Measurements from ENCODE around the gene ATP2A3. TPM values are rescaled to one million over a fixed set of nuclear protein-coding genes. Genes with fewer than 3 reads are reported as not detected.
A peak's percentile ranks its signal among the peaks of the same experiment; 100 is the strongest.

Gene ATP2A3
- total and polyA plus RNA-seq, 11 donors: 3.3 to 21.8 (median 7.0) TPM

GRCh38 chr17:3877220-3877619, 87.0 kb downstream of the ATP2A3 start:
- Histone ChIP-seq H3K27me3 (no peaks in the 10 kb centered on the region), H3K4me1 (peaks cover 0 to 16% (median 8%) of the 10 kb centered on the region in 12 donors), H3K36me3 (peaks cover 0 to 55% (median 24%) of the 10 kb centered on the region in 9 donors), H3K9me3 (no peaks in the 10 kb centered on the region), H3K27ac (no peak overlapping the region), H3K4me3 (no peak overlapping the region)
- DNase-seq: no peak
- peak in 2 of 4 donors; percentile 6 to 48 for ATAC-seq
- WGBS, 4 donors: 60 to 79% (median 63%) methylated on average over 8 of the region's 8 CpGs
- intact Hi-C loops (cut with DNase I): no loop called here
- no peak for TF ChIP-seq POLR2A (IDR thresholded peaks at IDR 0.05)
- no peak for TF ChIP-seq CTCF (IDR thresholded peaks at IDR 0.05)

- H3K36me3 ChIP-seq: peaks cover 0 to 51% (median 28%) of the 10 kb centered on the region in 9 donors
- TF ChIP-seq POLR2A (IDR thresholded peaks at IDR 0.05) (no peak), CTCF (IDR thresholded peaks at IDR 0.05) (no peak)
- H3K27me3 ChIP-seq: no peaks in the 10 kb centered on the region
- no peaks in the 10 kb centered on the region for H3K9me3 ChIP-seq
- peaks cover 0 to 22% (median 13%) of the 10 kb centered on the region in 12 donors for H3K4me1 ChIP-seq
- no peak for DNase-seq
- no peak for ATAC-seq
- intact Hi-C loops (cut with DNase I): no loop called here
- no peak overlapping the region for H3K4me3 ChIP-seq
- no peak overlapping the region for H3K27ac ChIP-seq
- 94 to 97% (median 96%) methylated on average over 7 of the region's 7 CpGs for WGBS, 4 donors
These were observed 88.9 kb downstream of the ATP2A3 start for GRCh38 chr17:3875317-3875716.

Other genes starting within 250 kb of the ATP2A3 start
- gene HASPIN, start 240.5 kb downstream of the ATP2A3 start, total RNA-seq: 1 to 10 TPM in 1 of 9 donors, under 1 TPM in 8; 0.15 to 2.1 (median 0.32) TPM
- gene HASPIN, start 240.5 kb downstream of the ATP2A3 start, polyA plus RNA-seq: 1 to 10 TPM in 1 of 2 donors, not detected in 1; 1.1 TPM
- gene ITGAE, start 163.2 kb downstream of the ATP2A3 start, total RNA-seq: 10 to 100 TPM in 8 of 9 donors, 1 to 10 TPM in 1; 7.1 to 17.1 (median 15.3) TPM
- 10 to 100 TPM; 15.3 to 32.9 TPM for gene ITGAE, start 163.2 kb downstream of the ATP2A3 start, polyA plus RNA-seq
- 10 to 100 TPM; 10.6 to 26.4 (median 21.6) TPM for gene NCBP3, start 118.2 kb downstream of the ATP2A3 start, total RNA-seq
- gene NCBP3, start 118.2 kb downstream of the ATP2A3 start, polyA plus RNA-seq: 10 to 100 TPM; 10.4 to 20.2 TPM
- 1 to 10 TPM; 2.0 to 6.8 (median 4.3) TPM for gene CAMKK1, start 71.4 kb downstream of the ATP2A3 start, total RNA-seq
- gene CAMKK1, start 71.4 kb downstream of the ATP2A3 start, polyA plus RNA-seq: 1 to 10 TPM; 2.0 to 4.2 TPM
- gene P2RX1, start 48.0 kb downstream of the ATP2A3 start, total RNA-seq: 1 to 10 TPM in 2 of 9 donors, under 1 TPM in 7; 0.22 to 5.5 (median 0.52) TPM
- gene P2RX1, start 48.0 kb downstream of the ATP2A3 start, polyA plus RNA-seq: 1 to 10 TPM in 1 of 2 donors, under 1 TPM in 1; 0.19 to 1.4 TPM
- gene ZZEF1, start 178.6 kb upstream of the ATP2A3 start, total RNA-seq: 10 to 100 TPM; 27.4 to 47.6 (median 37.8) TPM
- gene ZZEF1, start 178.6 kb upstream of the ATP2A3 start, polyA plus RNA-seq: 10 to 100 TPM; 15.7 to 19.2 TPM
- gene CYB5D2, start 178.8 kb upstream of the ATP2A3 start, total RNA-seq: 10 to 100 TPM in 5 of 9 donors, 1 to 10 TPM in 4; 5.7 to 23.2 (median 11.0) TPM
- 10 to 100 TPM in 1 of 2 donors, 1 to 10 TPM in 1; 6.9 to 11.1 TPM for gene CYB5D2, start 178.8 kb upstream of the ATP2A3 start, polyA plus RNA-seq

All from heart left ventricle (tissue), 16 donors.